PC-3 (cell line): ENCODE measurements around the gene CYB561D1.

Experiments used
- CTCF ChIP-seq: fragments of 300-600 bp; sonication (generic); conservative IDR thresholded peaks from 2 replicates; pipeline ENCODE4 v1.5.1; 2017; ENCODE audit warnings: antibody characterized with exemption, low read depth, mild to moderate bottlenecking, low read length
- EZH2phosphoT487 ChIP-seq: fragments of 300-600 bp; sonication (generic); IDR thresholded peaks from 2 replicates; pipeline ENCODE4 v1.6.1; 2018; ENCODE audit warnings: mild to moderate bottlenecking, antibody characterized with exemption, low read length, borderline replicate concordance

- TF ChIP-seq EZH2phosphoT487 (no peak), CTCF (no peak)
Measured at GRCh38 chr1:109539676-109540075, 45.8 kb downstream of the CYB561D1 start, which contains the start of gene GPR61.
